Natural killer cell (primary cell): ENCODE results near the gene TULP3. TPM values are rescaled to one million over a fixed set of nuclear protein-coding genes. Genes with fewer than 3 reads are reported as not detected.

Experiments used
- ATAC-seq, 3 donors: fragments of 150-1000 bp in 2 of 3; fragments of 200-7000 bp in 1 of 3; cut with Tn5 transposase; 1 replicate in 1 of 3; 2 replicates in 2 of 3; pipeline ENCODE4 v1.10.0; 2021; ENCODE audit warnings: mild to moderate bottlenecking in 2 of 3, moderate library complexity in 2 of 3
- DNase-seq, 2 donors: peaks; one replicate each; pipeline versions ENCODE4 v3.0.0 to v3.0.0-alpha.2; 2013 to 2021; ENCODE audit warnings: mixed read lengths in 1 of 2
- H3K27ac ChIP-seq: one replicate; pipeline ENCODE4 v1.5.1; 2013; ENCODE audit warnings: mild to moderate bottlenecking, low read length
- H3K27me3 ChIP-seq: one replicate; pipeline ENCODE4 v1.6.1; 2013; ENCODE audit warnings: low read length; ENCODE audit not compliant: control insufficient read depth, insufficient read depth
- H3K36me3 ChIP-seq: one replicate; pipeline ENCODE4 v1.6.1; 2013; ENCODE audit warnings: low read length; ENCODE audit not compliant: control insufficient read depth, insufficient read depth
- H3K4me1 ChIP-seq: one replicate; pipeline ENCODE4 v1.6.1; 2013; ENCODE audit warnings: low read length; ENCODE audit not compliant: control insufficient read depth, insufficient read depth
- H3K4me3 ChIP-seq: one replicate; pipeline ENCODE4 v1.5.1; 2013; ENCODE audit warnings: low read length
- H3K9me3 ChIP-seq: one replicate; pipeline ENCODE4 v1.6.1; 2013; ENCODE audit warnings: low read length; ENCODE audit not compliant: control insufficient read depth, insufficient read depth
- H3K27ac Mint-ChIP-seq, 2 donors: one replicate each; pipeline ENCODE4 v1.8.0; 2022; ENCODE audit warnings: mild to moderate bottlenecking in 2 of 2, mixed read lengths in 2 of 2, moderate library complexity in 1 of 2
- H3K27me3 Mint-ChIP-seq, 2 donors: one replicate each; pipeline ENCODE4 v1.8.0; 2022; ENCODE audit warnings: low read depth in 2 of 2, mixed read lengths in 2 of 2
- H3K36me3 Mint-ChIP-seq: one replicate; pipeline ENCODE4 v1.8.0; 2022; ENCODE audit warnings: mixed read lengths
- H3K4me1 Mint-ChIP-seq, 2 donors: one replicate each; pipeline ENCODE4 v1.8.0; 2022; ENCODE audit warnings: mixed read lengths in 2 of 2
- H3K4me3 Mint-ChIP-seq: one replicate; pipeline ENCODE4 v1.8.0; 2022; ENCODE audit warnings: mild to moderate bottlenecking, moderate library complexity, mixed read lengths
- H3K9me3 Mint-ChIP-seq, 2 donors: one replicate each; pipeline ENCODE4 v1.8.0; 2022; ENCODE audit warnings: mixed read lengths in 2 of 2
- WGBS: methylation state at CpG from one replicate; pipeline ENCODE4 v1.1.7; 2013; ENCODE audit warnings: missing lambda C conversion rate; ENCODE audit not compliant: insufficient coverage; 5-methylcytosine and 5-hydroxymethylcytosine counted together
- intact Hi-C: fragments of 100-400 bp; cut with micrococcal nuclease; formaldehyde crosslinking; loops from one replicate; pipeline ENCODE4 v1.14.2; 2022
- total RNA-seq, 4 donors: library from RNA; stranded (reverse); fragments of 120-200 nt in 1 of 4; gene quantifications; one replicate each; pipeline versions ENCODE4 v1.2.3 to v1.2.4, GENCODE V29; 2013 to 2022
- TF ChIP-seq, protein P1 (sequence below): fragments of 200-600 bp; IDR thresholded peaks from one replicate; pipeline ENCODE4 v1.8.0; 2022; ENCODE audit warnings: antibody characterized with exemption

Gene TULP3
- total RNA-seq, 3 donors from 2014 or later (not counting 1 experiment from before 2014, with no cell fraction given), result 5.1 to 8.7 (median 6.2) TPM

DNA sequence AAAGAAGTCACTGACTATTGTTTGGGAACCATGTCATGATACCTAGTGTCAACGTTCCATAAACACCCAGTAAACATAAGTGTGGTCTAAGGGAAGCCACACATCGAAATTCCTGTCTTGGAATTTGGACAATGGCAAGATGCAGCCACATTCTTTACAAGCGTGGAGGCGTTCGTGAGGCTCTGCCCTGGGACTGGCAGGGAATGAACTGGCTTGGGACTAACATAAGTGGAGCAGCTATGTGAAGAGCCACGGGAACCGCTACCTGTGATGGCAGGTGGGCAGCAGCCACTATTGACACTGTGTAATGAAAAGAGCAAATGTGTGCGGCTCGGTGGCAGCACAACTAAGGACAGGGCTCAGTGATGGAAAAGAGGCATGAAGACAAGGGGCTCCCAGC, 45.9 kb upstream of the TULP3 start:
- H3K4me3 Mint-ChIP-seq, result no peak overlapping the region
- H3K4me3 ChIP-seq, result no peak overlapping the region
- H3K36me3 Mint-ChIP-seq, result peaks cover 1% of the 10 kb centered on the region
- DNase-seq (no peak), ATAC-seq (no peak)
- no peaks in the 10 kb centered on the region for H3K9me3 ChIP-seq
- TF ChIP-seq, protein P1, sequence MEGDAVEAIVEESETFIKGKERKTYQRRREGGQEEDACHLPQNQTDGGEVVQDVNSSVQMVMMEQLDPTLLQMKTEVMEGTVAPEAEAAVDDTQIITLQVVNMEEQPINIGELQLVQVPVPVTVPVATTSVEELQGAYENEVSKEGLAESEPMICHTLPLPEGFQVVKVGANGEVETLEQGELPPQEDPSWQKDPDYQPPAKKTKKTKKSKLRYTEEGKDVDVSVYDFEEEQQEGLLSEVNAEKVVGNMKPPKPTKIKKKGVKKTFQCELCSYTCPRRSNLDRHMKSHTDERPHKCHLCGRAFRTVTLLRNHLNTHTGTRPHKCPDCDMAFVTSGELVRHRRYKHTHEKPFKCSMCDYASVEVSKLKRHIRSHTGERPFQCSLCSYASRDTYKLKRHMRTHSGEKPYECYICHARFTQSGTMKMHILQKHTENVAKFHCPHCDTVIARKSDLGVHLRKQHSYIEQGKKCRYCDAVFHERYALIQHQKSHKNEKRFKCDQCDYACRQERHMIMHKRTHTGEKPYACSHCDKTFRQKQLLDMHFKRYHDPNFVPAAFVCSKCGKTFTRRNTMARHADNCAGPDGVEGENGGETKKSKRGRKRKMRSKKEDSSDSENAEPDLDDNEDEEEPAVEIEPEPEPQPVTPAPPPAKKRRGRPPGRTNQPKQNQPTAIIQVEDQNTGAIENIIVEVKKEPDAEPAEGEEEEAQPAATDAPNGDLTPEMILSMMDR, result no peak
- WGBS, result 96% methylated on average over 9 of the region's 9 CpGs
- no peaks in the 10 kb centered on the region for H3K9me3 Mint-ChIP-seq
- H3K27me3 ChIP-seq, result no peaks in the 10 kb centered on the region
- H3K27ac Mint-ChIP-seq, result no peak overlapping the region
- peaks cover 6% of the 10 kb centered on the region for H3K36me3 ChIP-seq
- intact Hi-C loops, result no loop called here
- no peaks in the 10 kb centered on the region for H3K4me1 Mint-ChIP-seq
- no peak overlapping the region for H3K27ac ChIP-seq
- no peaks in the 10 kb centered on the region for H3K27me3 Mint-ChIP-seq
- H3K4me1 ChIP-seq, result no peaks in the 10 kb centered on the region

DNA sequence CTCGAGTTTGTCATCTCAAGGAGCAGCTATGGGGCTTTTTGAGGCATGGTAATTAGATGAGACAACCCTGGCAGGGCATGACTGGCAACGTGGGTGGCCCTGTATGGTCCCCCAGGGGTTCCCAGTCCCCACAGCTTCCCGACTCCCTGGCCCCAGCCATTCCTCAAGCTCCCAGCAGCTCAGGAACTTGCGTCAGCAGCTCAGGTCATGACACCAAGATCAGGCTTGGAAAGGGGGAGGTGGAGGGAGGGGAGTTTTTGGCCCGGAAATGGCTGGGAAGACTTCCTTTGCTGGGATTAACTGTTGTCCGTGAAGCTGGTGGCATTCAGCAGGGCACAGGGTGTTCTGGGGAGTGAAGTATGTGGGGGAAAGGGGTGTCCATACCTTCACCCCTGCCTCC, 45.4 kb upstream of the TULP3 start:
- no peaks in the 10 kb centered on the region for H3K9me3 ChIP-seq
- H3K4me3 Mint-ChIP-seq, result no peak overlapping the region
- H3K27ac ChIP-seq, result no peak overlapping the region
- 87% methylated on average over 6 of the region's 6 CpGs for WGBS
- H3K36me3 ChIP-seq, result peaks cover 6% of the 10 kb centered on the region
- TF ChIP-seq, protein P1, result no peak
- no peaks in the 10 kb centered on the region for H3K4me1 Mint-ChIP-seq
- ATAC-seq, result no peak
- H3K27me3 ChIP-seq, result no peaks in the 10 kb centered on the region
- H3K27me3 Mint-ChIP-seq, result no peaks in the 10 kb centered on the region
- H3K27ac Mint-ChIP-seq, result no peak overlapping the region
- no peak for DNase-seq
- intact Hi-C loops, result no loop called here
- H3K9me3 Mint-ChIP-seq, result no peaks in the 10 kb centered on the region
- H3K4me1 ChIP-seq, result no peaks in the 10 kb centered on the region
- no peak overlapping the region for H3K4me3 ChIP-seq
- no peaks in the 10 kb centered on the region for H3K36me3 Mint-ChIP-seq

DNA sequence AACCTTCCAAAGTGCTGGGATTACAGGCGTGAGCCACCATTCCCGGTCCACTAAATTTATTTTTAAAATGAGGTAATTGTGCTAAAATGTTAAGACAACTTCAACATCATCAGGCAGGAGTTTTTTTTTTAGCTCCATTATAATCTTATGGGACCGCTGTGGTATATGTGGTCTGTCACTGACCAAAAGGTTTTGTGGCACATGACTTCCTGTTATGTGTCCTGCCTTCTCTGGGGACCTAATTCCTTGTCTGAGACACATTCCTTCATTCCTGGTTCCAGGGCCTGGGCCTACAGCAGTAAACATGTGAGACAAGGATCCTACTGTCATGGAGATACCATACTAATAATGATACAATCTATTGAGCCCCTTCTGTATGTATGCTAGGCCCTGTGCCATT, 38.8 kb upstream of the TULP3 start:
- DNase-seq, result no peak
- Histone ChIP-seq H3K36me3 (no peaks in the 10 kb centered on the region), H3K4me1 (peaks cover 3% of the 10 kb centered on the region), H3K4me3 (no peak overlapping the region), H3K9me3 (no peaks in the 10 kb centered on the region), H3K27me3 (no peaks in the 10 kb centered on the region), H3K27ac (no peak overlapping the region)
- Mint-ChIP-seq H3K4me1 (peaks cover 0 to 5% of the 10 kb centered on the region in 2 donors), H3K4me3 (no peak overlapping the region), H3K27ac (no peak overlapping the region), H3K36me3 (no peaks in the 10 kb centered on the region), H3K27me3 (no peaks in the 10 kb centered on the region), H3K9me3 (no peaks in the 10 kb centered on the region)
- ATAC-seq, result no peak
- WGBS, result 60% methylated on average over 2 of the region's 3 CpGs
- TF ChIP-seq, protein P1, result no peak
- intact Hi-C loops, result no loop called here

DNA sequence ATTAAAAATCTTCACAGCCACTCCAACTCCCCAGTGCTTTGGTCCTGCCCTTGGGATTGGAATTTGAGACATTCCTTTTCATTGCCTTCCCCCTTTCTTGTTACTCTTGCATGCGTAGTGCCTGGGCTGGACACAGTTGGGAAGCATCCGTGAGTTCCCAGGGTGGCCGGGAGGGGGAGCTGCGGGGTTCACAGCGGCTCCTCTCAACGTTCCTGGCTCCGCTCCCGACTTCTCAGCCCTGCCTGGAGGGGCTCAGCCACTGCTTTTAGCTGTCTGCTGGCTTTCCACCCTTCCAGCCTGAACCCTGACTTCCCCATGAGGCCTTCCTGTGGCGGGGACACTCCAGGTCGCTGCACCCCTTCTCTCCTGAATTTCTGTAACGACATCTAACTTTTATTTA, 37.1 kb upstream of the TULP3 start:
- Mint-ChIP-seq H3K36me3 (no peaks in the 10 kb centered on the region), H3K9me3 (no peaks in the 10 kb centered on the region), H3K27me3 (no peaks in the 10 kb centered on the region), H3K4me3 (no peak overlapping the region), H3K4me1 (peaks cover 0 to 5% of the 10 kb centered on the region in 2 donors), H3K27ac (no peak overlapping the region)
- DNase-seq (peak; percentile 23 to 54), ATAC-seq (peak; percentile 53 to 61 (median 53))
- Histone ChIP-seq H3K9me3 (no peaks in the 10 kb centered on the region), H3K36me3 (peaks cover 5% of the 10 kb centered on the region), H3K27me3 (no peaks in the 10 kb centered on the region), H3K4me3 (no peak overlapping the region), H3K27ac (no peak overlapping the region), H3K4me1 (peaks cover 3% of the 10 kb centered on the region)
- 36% methylated on average over 9 of the region's 11 CpGs for WGBS
- intact Hi-C loops, result no loop called here
- TF ChIP-seq, protein P1, result peak; percentile 57
